Suprapubic skin (tissue), 4 donors: ENCODE results near the gene CAPNS2.

Experiments
- CTCF ChIP-seq, 2 donors: fragments of 200-600 bp in 1 of 2; fragments of 450-650 bp in 1 of 2; sonication (generic) in 1 of 2; IDR thresholded peaks; one replicate each; pipeline ENCODE4 v1.5.1; 2016 to 2019; ENCODE audit warnings: antibody characterized with exemption in 2 of 2, mild to moderate bottlenecking in 1 of 2, moderate library complexity in 1 of 2
- EP300 ChIP-seq: sonication (generic); formaldehyde crosslinking; IDR thresholded peaks from one replicate; pipeline ENCODE4 v1.6.1; 2017; ENCODE audit warnings: antibody characterized with exemption
- POLR2A ChIP-seq, 2 donors: fragments of 450-650 bp; IDR thresholded peaks; one replicate each; pipeline ENCODE4 v1.6.1; 2017; ENCODE audit warnings: antibody characterized with exemption in 2 of 2, mild to moderate bottlenecking in 2 of 2, moderate library complexity in 2 of 2
- POLR2AphosphoS5 ChIP-seq, 3 donors: sonication (generic); formaldehyde crosslinking; IDR thresholded peaks; one replicate each; pipeline ENCODE4 v1.6.1; 2017; ENCODE audit warnings: antibody characterized with exemption in 3 of 3

GRCh38 chr16:55552621-55553020, 13.9 kb upstream of the CAPNS2 start:
- TF ChIP-seq CTCF (IDR thresholded peaks at IDR 0.05) (no peak), POLR2AphosphoS5 (IDR thresholded peaks at IDR 0.05) (no peak), EP300 (no peak), POLR2A (IDR thresholded peaks at IDR 0.05) (no peak)
